ENCODE measurements around the gene MYL11. TPM values are rescaled to one million over a fixed set of nuclear protein-coding genes. Genes with fewer than 3 reads are reported as not detected.

Gene MYL11
- total RNA-seq, 1 donor from 2014 or later, result 0.85 TPM

- no peaks in the 10 kb centered on the region for H3K9me3 Mint-ChIP-seq (ENCODE audit: unreplicated experiment)
- peak overlapping the region; percentile 99 for H3K27ac Mint-ChIP-seq (ENCODE audit: unreplicated experiment)
- DNase-seq (ENCODE audit: low spot score), result no peak
- H3K27me3 Mint-ChIP-seq (ENCODE audit: unreplicated experiment), result peaks cover 36% of the 10 kb centered on the region
- TF ChIP-seq CTCF (IDR thresholded peaks at IDR 0.05; ENCODE audit: unreplicated experiment), result no peak
- peaks cover 29% of the 10 kb centered on the region for H3K36me3 Mint-ChIP-seq (ENCODE audit: low read depth, unreplicated experiment)
- peak overlapping the region; percentile 99 for H3K4me3 Mint-ChIP-seq (ENCODE audit: unreplicated experiment)
- H3K4me1 Mint-ChIP-seq (ENCODE audit: unreplicated experiment), result peaks cover 27% of the 10 kb centered on the region
These were observed 18.7 kb upstream of the MYL11 start for GRCh38 chr16:30355954-30356308.

- peak overlapping the region; percentile 99 for H3K27ac Mint-ChIP-seq (ENCODE audit: unreplicated experiment)
- no peak for DNase-seq (ENCODE audit: low spot score)
- peaks cover 27% of the 10 kb centered on the region for H3K4me1 Mint-ChIP-seq (ENCODE audit: unreplicated experiment)
- H3K36me3 Mint-ChIP-seq (ENCODE audit: low read depth, unreplicated experiment), result peaks cover 24% of the 10 kb centered on the region
- peak overlapping the region; percentile 99 for H3K4me3 Mint-ChIP-seq (ENCODE audit: unreplicated experiment)
- no peaks in the 10 kb centered on the region for H3K9me3 Mint-ChIP-seq (ENCODE audit: unreplicated experiment)
- no peak for TF ChIP-seq CTCF (IDR thresholded peaks at IDR 0.05; ENCODE audit: unreplicated experiment)
- H3K27me3 Mint-ChIP-seq (ENCODE audit: unreplicated experiment), result peaks cover 36% of the 10 kb centered on the region
These were observed 18.1 kb upstream of the MYL11 start for GRCh38 chr16:30356401-30357084.

- Mint-ChIP-seq H3K4me1 (ENCODE audit: unreplicated experiment) (peaks cover 27% of the 10 kb centered on the region), H3K9me3 (ENCODE audit: unreplicated experiment) (no peaks in the 10 kb centered on the region), H3K27me3 (ENCODE audit: unreplicated experiment) (peaks cover 34% of the 10 kb centered on the region), H3K4me3 (ENCODE audit: unreplicated experiment) (peak overlapping the region; percentile 63), H3K36me3 (ENCODE audit: low read depth, unreplicated experiment) (peaks cover 23% of the 10 kb centered on the region), H3K27ac (ENCODE audit: unreplicated experiment) (peak overlapping the region; percentile 59)
- TF ChIP-seq CTCF (IDR thresholded peaks at IDR 0.05; ENCODE audit: unreplicated experiment), result no peak
- DNase-seq (ENCODE audit: low spot score), result no peak
These were observed 17.4 kb upstream of the MYL11 start for GRCh38 chr16:30357085-30357714.

GRCh38 chr16:30357715-30358576 lies 16.7 kb upstream of the MYL11 start:
- no peaks in the 10 kb centered on the region for H3K9me3 Mint-ChIP-seq (ENCODE audit: unreplicated experiment)
- TF ChIP-seq CTCF (IDR thresholded peaks at IDR 0.05; ENCODE audit: unreplicated experiment), result no peak
- H3K27ac Mint-ChIP-seq (ENCODE audit: unreplicated experiment), result peak overlapping the region; percentile 59
- DNase-seq (ENCODE audit: low spot score), result no peak
- H3K36me3 Mint-ChIP-seq (ENCODE audit: low read depth, unreplicated experiment), result peaks cover 27% of the 10 kb centered on the region
- H3K27me3 Mint-ChIP-seq (ENCODE audit: unreplicated experiment), result peaks cover 28% of the 10 kb centered on the region
- peak overlapping the region; percentile 69 for H3K4me3 Mint-ChIP-seq (ENCODE audit: unreplicated experiment)
- peaks cover 27% of the 10 kb centered on the region for H3K4me1 Mint-ChIP-seq (ENCODE audit: unreplicated experiment)
